Suprapubic skin (tissue), 3 donors: ENCODE data around the gene BICC1.

Experiments used
- POLR2A ChIP-seq, 2 donors: fragments of 450-650 bp; IDR thresholded peaks; one replicate each; pipeline ENCODE4 v1.6.1; 2017; ENCODE audit warnings: antibody characterized with exemption in 2 of 2, mild to moderate bottlenecking in 2 of 2, moderate library complexity in 2 of 2
- TF ChIP-seq, protein P1 (sequence below), 2 donors: fragments of 200-600 bp in 1 of 2; fragments of 450-650 bp in 1 of 2; sonication (generic) in 1 of 2; IDR thresholded peaks; one replicate each; pipeline ENCODE4 v1.5.1; 2016 to 2019; ENCODE audit warnings: antibody characterized with exemption in 2 of 2, mild to moderate bottlenecking in 1 of 2, moderate library complexity in 1 of 2

GRCh38 chr10:58851606-58852005 is 338.9 kb downstream of the BICC1 start:
- TF ChIP-seq, protein P1, sequence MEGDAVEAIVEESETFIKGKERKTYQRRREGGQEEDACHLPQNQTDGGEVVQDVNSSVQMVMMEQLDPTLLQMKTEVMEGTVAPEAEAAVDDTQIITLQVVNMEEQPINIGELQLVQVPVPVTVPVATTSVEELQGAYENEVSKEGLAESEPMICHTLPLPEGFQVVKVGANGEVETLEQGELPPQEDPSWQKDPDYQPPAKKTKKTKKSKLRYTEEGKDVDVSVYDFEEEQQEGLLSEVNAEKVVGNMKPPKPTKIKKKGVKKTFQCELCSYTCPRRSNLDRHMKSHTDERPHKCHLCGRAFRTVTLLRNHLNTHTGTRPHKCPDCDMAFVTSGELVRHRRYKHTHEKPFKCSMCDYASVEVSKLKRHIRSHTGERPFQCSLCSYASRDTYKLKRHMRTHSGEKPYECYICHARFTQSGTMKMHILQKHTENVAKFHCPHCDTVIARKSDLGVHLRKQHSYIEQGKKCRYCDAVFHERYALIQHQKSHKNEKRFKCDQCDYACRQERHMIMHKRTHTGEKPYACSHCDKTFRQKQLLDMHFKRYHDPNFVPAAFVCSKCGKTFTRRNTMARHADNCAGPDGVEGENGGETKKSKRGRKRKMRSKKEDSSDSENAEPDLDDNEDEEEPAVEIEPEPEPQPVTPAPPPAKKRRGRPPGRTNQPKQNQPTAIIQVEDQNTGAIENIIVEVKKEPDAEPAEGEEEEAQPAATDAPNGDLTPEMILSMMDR (IDR thresholded peaks at IDR 0.05): no peak
- no peak for TF ChIP-seq POLR2A (IDR thresholded peaks at IDR 0.05)
